ENCODE data around the gene IMMP2L.

Gene IMMP2L

GRCh38 chr7:111137296-111138192 lies 424.7 kb downstream of the IMMP2L start:
- FAIRE-seq (peak; percentile 54), DNase-seq (ENCODE audit: insufficient read length, low spot score) (no peak)

GRCh38 chr7:111132833-111133232 lies 429.5 kb downstream of the IMMP2L start:
- no peak for FAIRE-seq
- no peak for DNase-seq (ENCODE audit: insufficient read length, low spot score)

- FAIRE-seq, result no peak
- DNase-seq (ENCODE audit: insufficient read length, low spot score), result no peak
Measured at GRCh38 chr7:111129435-111129834, 432.9 kb downstream of the IMMP2L start.

- no peak for FAIRE-seq
- no peak for DNase-seq (ENCODE audit: insufficient read length, low spot score)
Measured at GRCh38 chr7:111126987-111127386, 435.3 kb downstream of the IMMP2L start.

- FAIRE-seq, result no peak
- DNase-seq (ENCODE audit: insufficient read length, low spot score), result no peak
Measured at GRCh38 chr7:111115966-111116365, 446.3 kb downstream of the IMMP2L start.

- FAIRE-seq (peak; percentile 62), DNase-seq (ENCODE audit: insufficient read length, low spot score) (no peak)
Measured at GRCh38 chr7:111113263-111114017, 448.9 kb downstream of the IMMP2L start.

- FAIRE-seq, result no peak
- DNase-seq (ENCODE audit: insufficient read length, low spot score), result no peak
Measured at GRCh38 chr7:111112439-111112838, 449.9 kb downstream of the IMMP2L start.

GRCh38 chr7:111108496-111108895 lies 453.8 kb downstream of the IMMP2L start:
- DNase-seq (ENCODE audit: insufficient read length, low spot score), result no peak
- no peak for FAIRE-seq

- DNase-seq (ENCODE audit: insufficient read length, low spot score), result no peak
- FAIRE-seq, result no peak
Measured at GRCh38 chr7:111108000-111108399, 454.3 kb downstream of the IMMP2L start.

- FAIRE-seq (no peak), DNase-seq (ENCODE audit: insufficient read length, low spot score) (no peak)
Measured at GRCh38 chr7:111107579-111107978, 454.7 kb downstream of the IMMP2L start.

GRCh38 chr7:111105269-111105668 lies 457.0 kb downstream of the IMMP2L start:
- DNase-seq (ENCODE audit: insufficient read length, low spot score) (no peak), FAIRE-seq (no peak)

GRCh38 chr7:111104710-111105109 lies 457.6 kb downstream of the IMMP2L start:
- no peak for FAIRE-seq
- DNase-seq (ENCODE audit: insufficient read length, low spot score), result no peak

- DNase-seq (ENCODE audit: insufficient read length, low spot score), result no peak
- peak; percentile 81 for FAIRE-seq
Measured at GRCh38 chr7:111103678-111104274, 458.5 kb downstream of the IMMP2L start.

GRCh38 chr7:111103136-111103535 lies 459.2 kb downstream of the IMMP2L start:
- DNase-seq (ENCODE audit: insufficient read length, low spot score), result no peak
- no peak for FAIRE-seq

- no peak for DNase-seq (ENCODE audit: insufficient read length, low spot score)
- FAIRE-seq, result no peak
Measured at GRCh38 chr7:111101856-111102646, 460.2 kb downstream of the IMMP2L start.

GRCh38 chr7:111098926-111099250 lies 463.4 kb downstream of the IMMP2L start:
- FAIRE-seq (no peak), DNase-seq (ENCODE audit: insufficient read length, low spot score) (no peak)

- DNase-seq (ENCODE audit: insufficient read length, low spot score) (no peak), FAIRE-seq (peak; percentile 90)
Measured at GRCh38 chr7:111098011-111098925, 464.0 kb downstream of the IMMP2L start.

- no peak for FAIRE-seq
- no peak for DNase-seq (ENCODE audit: insufficient read length, low spot score)
Measured at GRCh38 chr7:111096997-111097396, 465.3 kb downstream of the IMMP2L start.

- DNase-seq (ENCODE audit: insufficient read length, low spot score) (no peak), FAIRE-seq (no peak)
Measured at GRCh38 chr7:111094419-111094818, 467.9 kb downstream of the IMMP2L start.

GRCh38 chr7:111093496-111093895 lies 468.8 kb downstream of the IMMP2L start:
- DNase-seq (ENCODE audit: insufficient read length, low spot score) (no peak), FAIRE-seq (no peak)
